ENCODE measurements around the gene LASP1NB.

- no peak for TF ChIP-seq POLR2AphosphoS5 (IDR thresholded peaks at IDR 0.05; ENCODE audit: borderline replicate concordance, low read depth, low read length)
- no peak for TF ChIP-seq EZH2 (IDR thresholded peaks at IDR 0.05)
- no peak for TF ChIP-seq FOXP2 (optimal IDR thresholded peaks at IDR 0.05; ENCODE audit: control extremely low read depth, extremely low read length, insufficient read depth)
Observed at GRCh38 chr17:38906460-38907228, 18.8 kb upstream of the LASP1NB start.
